Bronchial epithelial cell (primary cell): ENCODE data around the gene PPP2R3A. TPM values are rescaled to one million over a fixed set of nuclear protein-coding genes. Genes with fewer than 3 reads are reported as not detected.
A peak's percentile ranks its signal among the peaks of the same experiment; 100 is the strongest.

Experiments used
- DNase-seq: peaks from one replicate; pipeline ENCODE4 v3.0.0-alpha.2; 2010; ENCODE audit warnings: low read depth
- FAIRE-seq: peaks from 2 replicates; lab custom pipeline; 2011; peaks lifted over from hg19 to GRCh38; lab: Jason Lieb, UNC
- H3K27me3 ChIP-seq: 2 replicates; pipeline ENCODE4 v1.5.1; 2011; ENCODE audit warnings: low read length; ENCODE audit not compliant: control insufficient read depth, insufficient read depth
- H3K36me3 ChIP-seq: 2 replicates; pipeline ENCODE4 v1.5.1; 2011; ENCODE audit warnings: low read length; ENCODE audit not compliant: control insufficient read depth, insufficient read depth
- H3K4me3 ChIP-seq: 2 replicates; pipeline ENCODE4 v1.5.1; 2011; ENCODE audit warnings: mild to moderate bottlenecking, low read depth, low read length, control low read depth
- CTCF ChIP-seq: IDR thresholded peaks from 2 replicates; pipeline ENCODE4 v1.5.1; 2011; ENCODE audit warnings: mild to moderate bottlenecking, moderate library complexity, low read length, control low read depth, inconsistent platforms; ENCODE audit not compliant: insufficient read depth, severe bottlenecking
- total RNA-seq: library from RNA; depleted of rRNA; stranded (reverse); fragments of >200 nt; gene quantifications from 2 replicates; pipeline ENCODE4 v1.2.1, GENCODE V29; 2014

Gene PPP2R3A
- total RNA-seq, 1 donor from 2014 or later: 4.2 TPM

- H3K4me3 ChIP-seq: peak overlapping the region; percentile 65
- FAIRE-seq: no peak
These were observed 227.3 kb downstream of the PPP2R3A start for GRCh38 chr3:136192831-136193230.

GRCh38 chr3:136193278-136194054, 227.9 kb downstream of the PPP2R3A start:
- Histone ChIP-seq H3K4me3 (peak overlapping the region; percentile 65), H3K36me3 (no peaks in the 10 kb centered on the region), H3K27me3 (no peaks in the 10 kb centered on the region)
- FAIRE-seq: no peak
- no peak for TF ChIP-seq CTCF
- peak; percentile 43 for DNase-seq

More at GRCh38 chr3:136192831-136193230, 227.3 kb downstream of the PPP2R3A start:
- no peak for TF ChIP-seq CTCF
- H3K27me3 ChIP-seq: no peaks in the 10 kb centered on the region
- no peak for DNase-seq
- H3K36me3 ChIP-seq: no peaks in the 10 kb centered on the region

- no peak for TF ChIP-seq CTCF
- H3K36me3 ChIP-seq: no peaks in the 10 kb centered on the region
- no peaks in the 10 kb centered on the region for H3K27me3 ChIP-seq
- FAIRE-seq: no peak
- H3K4me3 ChIP-seq: peak overlapping the region; percentile 65
- peak; percentile 19 for DNase-seq
These were observed 229.1 kb downstream of the PPP2R3A start for GRCh38 chr3:136194409-136195257.

GRCh38 chr3:136195258-136196063, 229.9 kb downstream of the PPP2R3A start:
- H3K27me3 ChIP-seq: no peaks in the 10 kb centered on the region
- H3K36me3 ChIP-seq: no peaks in the 10 kb centered on the region
- FAIRE-seq (no peak), DNase-seq (no peak)
- peak overlapping the region; percentile 65 for H3K4me3 ChIP-seq
- TF ChIP-seq CTCF: no peak

GRCh38 chr3:136196064-136196400, 230.5 kb downstream of the PPP2R3A start, which contains the start of gene MSL2:
Gene MSL2, minus strand, starts transcription at chr3:136196335. Its CDS starts 1,222 bp downstream, at chr3:136195113.
- FAIRE-seq: no peak
- no peaks in the 10 kb centered on the region for H3K36me3 ChIP-seq
- no peak for TF ChIP-seq CTCF
- no peak for DNase-seq
- peak within 1 kb of the TSS; percentile 65 for H3K4me3 ChIP-seq
- H3K27me3 ChIP-seq: no peaks in the 10 kb centered on the region
